ENCODE results near the gene CXorf38.

The CXorf38 gene

GRCh38 chrX:40653535-40653934 lies 6.2 kb upstream of the CXorf38 start:
- TF ChIP-seq CTCF (conservative IDR thresholded peaks at IDR 0.05; ENCODE audit: low read depth, low read length): no peak
- Histone ChIP-seq H3K79me2 (ENCODE audit: insufficient read depth, low read depth) (no peaks in the 10 kb centered on the region), H3K36me3 (ENCODE audit: insufficient read depth) (no peaks in the 10 kb centered on the region), H2AFZ (ENCODE audit: low read depth) (no peak overlapping the region), H4K20me1 (ENCODE audit: insufficient read depth) (no peaks in the 10 kb centered on the region), H3K9ac (no peak overlapping the region), H3K27me3 (ENCODE audit: insufficient read depth, low read depth) (no peaks in the 10 kb centered on the region), H3K4me3 (IDR thresholded peaks at IDR 0.05; ENCODE audit: insufficient read depth, low read depth, low read length) (no peak overlapping the region), H3K27ac (no peak overlapping the region), H3K4me2 (no peak overlapping the region), H3K4me1 (ENCODE audit: low read depth, poor library complexity, severe bottlenecking) (peaks cover 17% of the 10 kb centered on the region)

GRCh38 chrX:40652664-40653063 lies 5.3 kb upstream of the CXorf38 start:
- Histone ChIP-seq H3K36me3 (ENCODE audit: insufficient read depth) (no peaks in the 10 kb centered on the region), H4K20me1 (ENCODE audit: insufficient read depth) (no peaks in the 10 kb centered on the region), H3K4me1 (ENCODE audit: low read depth, poor library complexity, severe bottlenecking) (peaks cover 17% of the 10 kb centered on the region), H3K79me2 (ENCODE audit: insufficient read depth, low read depth) (no peaks in the 10 kb centered on the region), H3K4me2 (no peak overlapping the region), H3K27ac (no peak overlapping the region), H3K27me3 (ENCODE audit: insufficient read depth, low read depth) (no peaks in the 10 kb centered on the region), H2AFZ (ENCODE audit: low read depth) (no peak overlapping the region), H3K4me3 (IDR thresholded peaks at IDR 0.05; ENCODE audit: insufficient read depth, low read depth, low read length) (no peak overlapping the region), H3K9ac (no peak overlapping the region)
- no peak for TF ChIP-seq CTCF (conservative IDR thresholded peaks at IDR 0.05; ENCODE audit: low read depth, low read length)

- Histone ChIP-seq H3K4me3 (IDR thresholded peaks at IDR 0.05; ENCODE audit: insufficient read depth, low read depth, low read length) (no peak overlapping the region), H3K4me2 (no peak overlapping the region), H2AFZ (ENCODE audit: low read depth) (no peak overlapping the region), H3K79me2 (ENCODE audit: insufficient read depth, low read depth) (peaks cover 2% of the 10 kb centered on the region; the same call in 1 of the 2 replicates), H3K27me3 (ENCODE audit: insufficient read depth, low read depth) (no peaks in the 10 kb centered on the region), H3K9ac (no peak overlapping the region), H3K27ac (no peak overlapping the region), H4K20me1 (ENCODE audit: insufficient read depth) (no peaks in the 10 kb centered on the region), H3K4me1 (ENCODE audit: low read depth, poor library complexity, severe bottlenecking) (peaks cover 17% of the 10 kb centered on the region), H3K36me3 (ENCODE audit: insufficient read depth) (no peaks in the 10 kb centered on the region)
- TF ChIP-seq CTCF (conservative IDR thresholded peaks at IDR 0.05; ENCODE audit: low read depth, low read length): peak; percentile 76
Observed at GRCh38 chrX:40651620-40652223, 4.4 kb upstream of the CXorf38 start.

GRCh38 chrX:40646489-40647306 lies 663 bp downstream of the CXorf38 start:
- Histone ChIP-seq H3K79me2 (ENCODE audit: insufficient read depth, low read depth) (peaks cover 38% of the 10 kb centered on the region), H3K27ac (peak overlapping the region; percentile 52), H4K20me1 (ENCODE audit: insufficient read depth) (no peaks in the 10 kb centered on the region), H3K9ac (peak overlapping the region; percentile 58; the same call in 1 of the 2 replicates), H3K4me2 (peak overlapping the region; percentile 84), H3K4me1 (ENCODE audit: low read depth, poor library complexity, severe bottlenecking) (peaks cover 27% of the 10 kb centered on the region), H3K4me3 (IDR thresholded peaks at IDR 0.05; ENCODE audit: insufficient read depth, low read depth, low read length) (no peak overlapping the region), H3K27me3 (ENCODE audit: insufficient read depth, low read depth) (no peaks in the 10 kb centered on the region), H3K36me3 (ENCODE audit: insufficient read depth) (no peaks in the 10 kb centered on the region), H2AFZ (ENCODE audit: low read depth) (peak overlapping the region; percentile 18)
- no peak for TF ChIP-seq CTCF (conservative IDR thresholded peaks at IDR 0.05; ENCODE audit: low read depth, low read length)
